ENCODE data around the gene PRPF4. TPM values are rescaled to one million over a fixed set of nuclear protein-coding genes. Genes with fewer than 3 reads are reported as not detected.

The PRPF4 gene
- total and polyA plus RNA-seq, 8 donors: 3.2 to 25.0 (median 9.9) TPM

GRCh38 chr9:113301548-113301947, 26.1 kb downstream of the PRPF4 start:
- intact Hi-C loops (cut with DNase I; ENCODE audit: low total_unique reads): no loop called here
- Histone ChIP-seq H3K27ac (no peak overlapping the region), H3K27me3 (peaks cover 0 to under 1% (median 0%) of the 10 kb centered on the region in 3 donors), H3K9me3 (no peaks in the 10 kb centered on the region), H3K36me3 (no peaks in the 10 kb centered on the region), H3K4me1 (peaks cover 0 to 13% (median 8%) of the 10 kb centered on the region in 4 donors), H3K4me3 (no peak overlapping the region)
- WGBS, 5 donors: 88 to 94% (median 90%) methylated on average over 8 of the region's 8 CpGs
- no peak for DNase-seq
- TF ChIP-seq POLR2AphosphoS5 (IDR thresholded peaks at IDR 0.05) (no peak), POLR2A (IDR thresholded peaks at IDR 0.05) (no peak), CTCF (IDR thresholded peaks at IDR 0.05) (no peak), EP300 (IDR thresholded peaks at IDR 0.05) (no peak)

- Histone ChIP-seq H3K36me3 (no peaks in the 10 kb centered on the region), H3K4me3 (peak within 1 kb of the TSS in 2 of 4 donors; percentile 12 to 40), H3K4me1 (peaks cover 0 to 13% (median 8%) of the 10 kb centered on the region in 4 donors), H3K27me3 (peaks cover 0 to 13% (median 0%) of the 10 kb centered on the region in 3 donors), H3K9me3 (no peaks in the 10 kb centered on the region), H3K27ac (peak within 1 kb of the TSS in 3 of 5 donors; percentile 15 to 75 (median 45))
- intact Hi-C loops (cut with DNase I; ENCODE audit: low total_unique reads): no loop called here
- TF ChIP-seq POLR2A (IDR thresholded peaks at IDR 0.05): no peak
- peak in 2 of 3 donors; percentile 40 to 61 for TF ChIP-seq POLR2AphosphoS5 (IDR thresholded peaks at IDR 0.05)
- TF ChIP-seq CTCF (IDR thresholded peaks at IDR 0.05): no peak
- peak; percentile 65 to 88 for DNase-seq
- WGBS, 5 donors: 31 to 58% (median 44%) methylated on average over 17 to 25 of the region's 25 CpGs
Observed at GRCh38 chr9:113302792-113303418, 27.4 kb downstream of the PRPF4 start, which contains the start of gene RNF183. TSS of gene RNF183 (minus strand) at chr9:113303376. CDS start at chr9:113298184, 5,192 bp downstream.

GRCh38 chr9:113306566-113306965, 31.1 kb downstream of the PRPF4 start:
- 77 to 97% (median 81%) methylated on average over 1 of the region's 1 CpG for WGBS, 5 donors
- Histone ChIP-seq H3K27me3 (peaks cover 0 to 13% (median 0%) of the 10 kb centered on the region in 3 donors), H3K27ac (no peak overlapping the region), H3K9me3 (no peaks in the 10 kb centered on the region), H3K4me3 (no peak overlapping the region), H3K36me3 (no peaks in the 10 kb centered on the region), H3K4me1 (peaks cover 0 to 5% (median 0%) of the 10 kb centered on the region in 4 donors)
- TF ChIP-seq POLR2AphosphoS5 (IDR thresholded peaks at IDR 0.05) (no peak), EP300 (IDR thresholded peaks at IDR 0.05) (no peak), CTCF (IDR thresholded peaks at IDR 0.05) (no peak)
- intact Hi-C loops (cut with DNase I; ENCODE audit: low total_unique reads): no loop called here
- DNase-seq: no peak

- intact Hi-C loops (cut with DNase I; ENCODE audit: low total_unique reads): no loop called here
Observed at GRCh38 chr9:113307396-113307975, 32.0 kb downstream of the PRPF4 start.

More at GRCh38 chr9:113307396-113307975, 32.0 kb downstream of the PRPF4 start:
- H3K27me3 ChIP-seq: peaks cover 0 to 13% (median 0%) of the 10 kb centered on the region in 3 donors
- no peak overlapping the region for H3K27ac ChIP-seq
- WGBS, 5 donors: 61 to 72% (median 67%) methylated on average over 6 to 8 of the region's 8 CpGs
- no peaks in the 10 kb centered on the region for H3K36me3 ChIP-seq
- TF ChIP-seq POLR2AphosphoS5 (IDR thresholded peaks at IDR 0.05) (no peak), POLR2A (IDR thresholded peaks at IDR 0.05) (no peak), EP300 (IDR thresholded peaks at IDR 0.05) (no peak), CTCF (IDR thresholded peaks at IDR 0.05) (no peak)
- H3K4me1 ChIP-seq: peaks cover 0 to 2% (median 0%) of the 10 kb centered on the region in 4 donors
- no peak for DNase-seq
- no peaks in the 10 kb centered on the region for H3K9me3 ChIP-seq
- no peak overlapping the region for H3K4me3 ChIP-seq

All from stomach (tissue), 9 donors.